ES-I3 (cell line): ENCODE results near the gene RRP12.
"Not testable (repeated sequence)": the region's sequence is repeated elsewhere in the genome, so short reads cannot be mapped to it uniquely, and the experiment has no call there.

Experiments
- H3K36me3 ChIP-seq: 2 replicates; pipeline ENCODE4 v1.6.1; 2013; ENCODE audit warnings: mild to moderate bottlenecking, low read length, control low read depth, moderate library complexity; ENCODE audit not compliant: insufficient read depth
- H3K4me1 ChIP-seq: 2 replicates; pipeline ENCODE4 v1.6.1; 2013; ENCODE audit warnings: mild to moderate bottlenecking, control low read depth, low read length; ENCODE audit not compliant: insufficient read depth
- H3K9ac ChIP-seq: 2 replicates; pipeline ENCODE4 v1.6.1; 2013; ENCODE audit warnings: low read depth, mild to moderate bottlenecking, low read length, moderate library complexity
- H3K9me3 ChIP-seq: 2 replicates; pipeline ENCODE4 v1.6.1; 2013; ENCODE audit warnings: mild to moderate bottlenecking, low read length, moderate library complexity; ENCODE audit not compliant: control insufficient read depth, insufficient read depth

Gene RRP12

DNA sequence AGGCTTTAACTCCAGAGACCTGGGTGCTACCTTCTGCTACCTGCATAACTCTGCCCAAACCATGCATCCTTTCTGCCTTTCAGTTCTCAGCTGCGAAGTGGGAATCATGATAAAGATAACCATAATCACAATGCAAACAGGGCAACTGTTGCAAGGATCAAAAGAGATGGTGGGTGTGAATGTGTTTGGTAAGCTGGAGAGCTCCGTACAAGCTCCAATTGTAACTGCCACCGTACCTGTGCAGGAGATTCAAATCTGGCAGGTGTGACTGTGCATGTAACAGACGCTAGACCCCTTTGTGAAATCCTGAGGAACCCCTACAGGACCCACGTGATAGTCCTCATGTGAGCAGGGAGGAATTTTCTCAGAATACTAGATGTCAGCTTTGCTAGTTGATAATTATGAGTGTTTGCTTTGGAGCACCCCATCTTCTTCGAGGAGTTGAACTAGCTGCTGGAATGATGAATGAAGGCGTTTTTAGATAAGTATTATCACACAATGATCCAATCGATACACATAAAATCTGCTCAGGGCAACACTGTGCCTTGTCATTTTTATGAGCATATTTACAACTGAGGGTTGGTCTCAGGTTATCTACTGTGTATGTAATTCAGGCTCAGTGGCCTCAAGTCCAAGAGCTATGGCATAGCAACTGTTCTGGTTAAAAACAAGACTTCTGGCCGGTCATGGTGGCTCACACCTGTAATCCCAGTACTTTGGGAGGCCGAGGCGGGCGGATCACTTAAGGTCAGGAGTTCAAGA is 51.2 kb downstream of the RRP12 start:
- H3K9me3 ChIP-seq, result no peaks in the 10 kb centered on the region
- H3K9ac ChIP-seq, result no peak overlapping the region
- 0 out of 2 replicates have a peak, but pooled peaks cover 4% of the 10 kb centered on the region for H3K36me3 ChIP-seq
- no peaks in the 10 kb centered on the region for H3K4me1 ChIP-seq

DNA sequence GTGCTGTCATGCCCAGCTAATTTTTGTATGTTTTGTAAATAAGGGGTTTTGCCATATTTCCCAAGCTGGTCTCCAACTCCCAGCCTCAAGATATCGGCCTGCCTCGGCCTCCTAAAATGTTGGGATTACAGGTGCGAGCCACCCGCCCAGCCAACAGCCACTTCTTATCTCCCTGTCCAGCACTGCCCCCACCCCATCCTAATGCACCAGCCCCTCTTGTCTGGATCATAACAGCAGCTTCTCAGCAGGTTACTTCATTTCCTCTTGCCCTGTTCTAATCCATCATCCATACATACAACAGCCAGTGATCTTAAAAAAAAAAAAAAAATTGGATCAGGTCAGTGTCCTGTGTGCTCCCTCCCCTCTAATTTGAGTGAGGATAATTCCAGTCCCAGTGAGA is 53.8 kb downstream of the RRP12 start:
- H3K9me3 ChIP-seq, result no peaks in the 10 kb centered on the region
- no peak overlapping the region for H3K9ac ChIP-seq
- H3K36me3 ChIP-seq, result 0 out of 2 replicates have a peak, but pooled peaks cover 4% of the 10 kb centered on the region
- H3K4me1 ChIP-seq, result no peaks in the 10 kb centered on the region

DNA sequence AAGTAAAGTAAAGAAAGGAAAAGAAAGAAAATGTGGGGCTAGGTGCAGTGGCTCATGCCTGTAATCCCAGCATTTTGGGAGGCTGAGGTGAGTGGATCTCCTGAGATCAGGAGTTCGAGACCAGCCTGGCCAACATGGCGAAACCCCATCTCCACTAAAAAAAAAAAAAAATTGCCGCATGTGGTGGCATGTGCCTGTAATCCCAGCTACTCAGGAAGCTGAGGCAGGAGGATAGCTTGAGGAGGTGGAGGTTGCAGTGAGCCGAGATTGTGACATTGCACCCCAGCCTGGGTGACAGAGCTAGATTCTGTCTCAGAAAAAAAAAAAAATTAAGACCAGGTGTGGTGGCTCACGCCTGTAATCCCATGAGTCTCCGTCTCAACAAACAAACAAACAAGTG is 57.5 kb downstream of the RRP12 start:
- H3K9me3 ChIP-seq, H3K4me1 ChIP-seq, H3K9ac ChIP-seq, H3K36me3 ChIP-seq: not testable (repeated sequence)

DNA sequence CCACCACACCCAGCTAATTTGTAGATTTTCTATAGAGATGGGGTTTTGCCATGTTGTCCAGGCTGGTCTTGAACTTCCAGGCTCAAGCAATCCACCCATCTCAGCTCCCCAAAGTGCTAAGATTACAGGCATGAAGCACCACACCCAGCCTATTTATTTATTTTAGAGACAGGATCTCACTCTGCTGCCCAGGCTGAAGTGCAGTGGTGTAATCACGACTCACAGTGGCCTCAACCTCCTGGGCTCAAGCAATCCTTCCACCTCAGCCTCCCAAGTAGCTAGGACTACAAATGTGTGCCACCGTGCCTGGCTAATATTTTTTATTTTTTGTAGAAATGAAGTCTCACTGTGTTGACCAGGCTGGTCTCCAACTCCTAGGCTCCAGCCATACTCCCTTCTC is 59.7 kb downstream of the RRP12 start:
- no peak overlapping the region for H3K9ac ChIP-seq

DNA sequence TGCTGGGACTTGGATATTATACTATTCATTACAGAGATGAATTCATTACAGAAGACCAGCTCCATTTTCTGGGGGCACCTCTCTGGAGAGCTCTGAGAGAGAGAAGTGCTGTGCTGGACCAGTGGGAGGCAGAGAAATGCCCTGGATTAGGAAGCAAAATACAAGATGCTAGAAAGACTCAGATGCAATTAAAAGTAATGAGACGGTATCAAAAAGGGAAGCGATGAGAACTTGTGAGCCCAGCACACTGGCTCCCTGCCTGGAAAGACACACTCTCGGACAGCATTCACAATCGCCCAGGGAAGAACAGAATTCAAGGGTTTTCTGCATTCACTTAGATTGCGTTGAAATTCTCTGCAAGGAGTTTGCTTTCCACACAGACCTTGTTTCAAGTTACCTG is 63.1 kb downstream of the RRP12 start:
- Histone ChIP-seq H3K4me1 (peaks cover 22% of the 10 kb centered on the region), H3K9me3 (no peaks in the 10 kb centered on the region), H3K36me3 (no peaks in the 10 kb centered on the region), H3K9ac (no peak overlapping the region)

More for the DNA sequence above, 59.7 kb downstream of the RRP12 start:
- peaks cover 20% of the 10 kb centered on the region for H3K4me1 ChIP-seq
- no peaks in the 10 kb centered on the region for H3K9me3 ChIP-seq
- no peaks in the 10 kb centered on the region for H3K36me3 ChIP-seq

DNA sequence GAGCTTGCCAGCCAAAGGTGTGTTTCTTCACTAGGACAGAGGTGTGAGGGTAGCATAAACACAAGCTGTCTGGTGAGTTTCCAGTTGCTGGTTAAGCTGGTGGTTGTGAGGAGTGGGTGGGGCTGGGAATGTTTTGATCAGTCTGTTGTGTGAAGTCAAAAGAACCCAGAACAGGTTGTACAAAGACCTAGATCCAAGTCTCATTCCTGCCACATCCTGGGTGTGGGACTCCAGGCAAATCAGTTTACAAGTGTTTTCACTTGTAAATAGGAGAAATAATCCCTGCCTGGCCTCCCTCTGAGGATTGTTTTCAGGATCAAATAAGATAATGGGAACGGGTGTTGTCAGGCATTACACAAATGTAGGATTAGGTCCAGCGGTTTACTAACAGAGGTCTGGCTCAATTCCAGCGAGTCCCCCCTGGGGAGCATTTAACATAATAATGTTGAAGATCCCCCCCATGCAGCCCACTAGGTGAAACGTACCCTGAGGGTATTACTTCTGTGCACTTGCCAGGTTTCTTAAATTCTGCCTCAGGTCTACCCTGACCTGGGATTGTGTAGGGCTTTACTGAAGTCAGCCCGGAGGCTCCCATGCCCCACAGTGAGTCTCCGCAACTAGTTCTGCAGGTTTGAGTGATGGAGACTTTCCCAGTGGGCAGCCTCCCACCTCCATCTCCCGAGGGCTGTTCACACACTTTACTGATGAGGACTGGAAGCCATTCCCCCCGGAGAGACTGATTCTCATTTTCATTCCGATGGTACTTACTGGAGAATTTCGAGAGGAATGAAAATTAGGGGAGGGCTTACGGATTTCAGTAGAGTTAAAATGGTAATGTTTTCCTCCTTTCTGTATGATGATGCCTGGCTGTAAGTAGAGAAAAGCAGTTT is 64.0 kb downstream of the RRP12 start:
- Histone ChIP-seq H3K9me3 (no peaks in the 10 kb centered on the region), H3K4me1 (peaks cover 22% of the 10 kb centered on the region), H3K9ac (peak overlapping the region; percentile 13; the same call in 1 of the 2 replicates), H3K36me3 (no peaks in the 10 kb centered on the region)

DNA sequence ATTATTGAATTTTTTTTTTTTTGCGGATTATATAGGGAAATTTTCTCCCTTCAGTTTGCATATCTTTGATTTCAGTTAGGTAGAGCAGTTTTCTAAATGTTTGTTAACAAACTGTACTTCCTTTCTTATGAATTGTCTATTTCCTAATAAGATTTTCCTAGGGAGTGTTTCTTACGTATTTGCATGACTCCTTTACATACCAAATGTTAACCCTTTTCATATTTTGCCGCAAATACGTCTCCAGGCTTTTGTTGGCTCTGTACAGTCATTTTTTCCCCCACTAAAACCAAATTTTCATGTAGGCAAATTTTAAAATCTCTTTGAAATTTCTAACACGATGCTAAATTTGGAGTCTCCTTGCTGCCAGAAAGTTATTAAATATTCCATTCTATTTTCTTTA is 64.7 kb downstream of the RRP12 start:
- peaks cover 15% of the 10 kb centered on the region for H3K4me1 ChIP-seq
- H3K9ac ChIP-seq, result 0 out of 2 replicates have a peak overlapping the region, but pooled peaks have one; percentile 13
- no peaks in the 10 kb centered on the region for H3K9me3 ChIP-seq
- no peaks in the 10 kb centered on the region for H3K36me3 ChIP-seq

DNA sequence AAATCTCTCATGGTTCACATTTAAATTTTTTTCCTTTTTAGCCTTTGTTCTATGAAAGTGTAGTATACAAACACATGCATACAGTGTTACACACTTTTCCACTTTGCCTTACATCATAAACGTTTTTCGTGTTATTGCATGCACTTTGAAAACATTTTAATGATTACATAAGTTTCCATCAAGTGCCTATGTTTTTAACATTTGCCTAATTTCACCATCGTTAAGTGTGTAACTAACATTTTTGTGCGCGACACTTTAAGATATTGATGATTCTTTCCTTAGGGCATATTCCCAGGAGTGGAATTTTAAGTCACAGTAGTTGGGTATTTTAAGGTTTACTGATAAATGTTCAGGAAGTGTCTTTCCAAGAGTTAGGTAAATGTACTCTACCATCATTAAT is 65.1 kb downstream of the RRP12 start:
- Histone ChIP-seq H3K36me3 (no peaks in the 10 kb centered on the region), H3K4me1 (peaks cover 15% of the 10 kb centered on the region), H3K9me3 (no peaks in the 10 kb centered on the region), H3K9ac (no peak overlapping the region)

DNA sequence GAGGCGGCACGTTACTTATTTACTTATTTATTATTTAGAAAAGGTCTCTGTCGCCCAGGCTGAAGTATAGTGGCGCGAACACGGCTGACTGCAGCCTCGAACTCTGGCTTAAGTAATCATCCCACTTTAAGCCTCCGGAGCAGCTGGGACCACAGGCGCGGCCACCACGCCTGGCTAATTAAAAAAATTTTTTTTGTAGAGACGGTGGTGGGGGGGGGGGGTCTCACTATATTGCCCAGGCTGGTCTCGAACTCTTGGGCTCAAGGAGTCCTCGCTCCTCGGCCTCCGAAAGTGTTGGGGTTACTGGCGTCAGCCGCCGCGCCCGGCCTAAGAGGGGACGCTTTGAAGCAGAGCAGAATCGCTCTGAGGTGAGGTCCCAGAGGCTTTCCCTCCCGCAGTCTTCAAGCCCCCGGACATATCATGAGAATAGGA is 65.9 kb downstream of the RRP12 start:
- H3K36me3 ChIP-seq, result 0 out of 2 replicates have a peak, but pooled peaks cover under 1% of the 10 kb centered on the region
- peaks cover 15% of the 10 kb centered on the region for H3K4me1 ChIP-seq
- H3K9me3 ChIP-seq, result no peaks in the 10 kb centered on the region
- H3K9ac ChIP-seq, result peak overlapping the region; percentile 96; the same call in 1 of the 2 replicates

DNA sequence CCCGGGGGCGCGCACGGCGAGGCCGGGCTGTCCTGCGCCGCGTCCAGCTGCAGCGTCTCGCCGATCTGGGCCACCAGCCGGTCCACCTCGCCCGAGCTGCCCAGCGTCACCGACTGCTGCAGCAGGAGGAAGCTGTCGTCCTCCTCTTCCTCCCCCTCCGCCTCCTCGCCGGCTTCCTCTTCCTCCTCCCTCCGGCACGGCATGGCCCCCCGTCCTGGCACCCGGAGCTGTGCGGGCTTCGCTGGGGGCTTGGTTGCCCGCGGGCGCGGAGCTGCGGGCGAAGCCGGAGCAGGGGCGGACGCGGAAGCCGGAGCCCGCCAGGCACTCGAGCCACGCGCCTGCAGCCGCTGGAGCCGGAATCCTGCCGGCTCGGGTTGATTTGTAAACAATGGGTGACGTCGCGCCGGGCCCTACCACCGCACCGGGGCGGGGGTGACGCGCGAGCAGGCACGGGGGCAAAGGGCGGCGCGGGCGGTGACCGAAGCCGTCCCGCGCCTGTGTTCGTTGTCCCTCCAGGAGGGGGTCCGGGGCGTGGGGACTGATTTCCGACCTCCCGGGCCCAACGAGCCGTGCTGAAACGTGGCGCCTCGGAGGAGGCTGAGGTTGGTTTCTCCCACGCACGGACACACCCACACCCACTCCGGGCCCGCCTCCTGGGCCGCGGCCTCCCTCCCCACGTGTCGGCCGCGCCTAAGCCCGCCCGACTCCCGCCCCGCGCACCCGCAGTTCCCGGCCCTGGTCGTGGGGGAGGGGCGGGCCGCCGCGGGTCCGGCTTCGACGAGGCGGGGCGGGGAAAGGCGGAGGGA is 66.6 kb downstream of the RRP12 start, which contains the start of gene FRAT2:
Gene FRAT2 (minus strand): TSS at position 360 of the 806 bp plus-strand sequence. CDS start 157 bp downstream, at position 203.
- peaks cover 15% of the 10 kb centered on the region for H3K4me1 ChIP-seq
- H3K9ac ChIP-seq, result peak within 1 kb of the TSS; percentile 96
- 0 out of 2 replicates have a peak, but pooled peaks cover 2% of the 10 kb centered on the region for H3K36me3 ChIP-seq
- no peaks in the 10 kb centered on the region for H3K9me3 ChIP-seq

DNA sequence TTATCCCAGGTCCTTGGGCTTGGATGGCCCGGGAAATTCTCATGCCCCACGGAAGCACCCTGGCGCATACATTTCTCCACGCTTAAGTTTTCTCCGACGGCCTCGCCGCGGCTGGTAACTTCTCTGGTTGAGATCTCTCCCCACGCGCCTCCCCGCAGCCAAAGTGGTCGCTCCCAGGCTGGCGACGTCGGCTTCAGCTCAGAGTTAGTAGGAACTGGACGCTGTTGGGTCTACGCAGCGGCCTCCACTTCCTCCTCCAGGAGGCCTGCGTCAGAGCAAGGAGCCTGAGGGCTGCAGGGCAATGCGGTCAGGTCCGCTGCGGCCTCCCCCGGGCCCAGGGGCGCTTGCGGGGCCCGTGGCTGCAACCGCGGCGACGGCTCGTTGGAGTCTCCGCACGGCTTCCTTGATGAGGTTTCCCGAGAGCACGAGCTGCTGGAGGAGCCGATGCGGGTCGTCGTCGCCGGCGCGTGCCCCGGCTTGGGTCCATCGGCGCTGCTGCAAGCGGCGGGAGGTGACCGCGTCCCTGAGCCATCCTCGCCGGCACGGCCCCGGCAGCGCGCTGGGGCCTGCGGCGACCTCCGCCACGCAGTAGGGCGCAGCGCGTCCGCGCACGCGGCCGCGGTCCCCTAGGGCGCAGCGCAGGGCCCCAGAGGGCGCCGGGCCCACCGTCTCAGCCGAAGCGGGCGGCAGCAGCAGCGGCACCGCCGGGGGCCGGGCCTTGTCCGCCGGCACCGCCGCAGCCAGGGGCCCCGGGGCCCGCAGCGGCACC is 67.4 kb downstream of the RRP12 start:
- 0 out of 2 replicates have a peak, but pooled peaks cover 2% of the 10 kb centered on the region for H3K36me3 ChIP-seq
- peaks cover 15% of the 10 kb centered on the region for H3K4me1 ChIP-seq
- H3K9ac ChIP-seq, result peak overlapping the region; percentile 96
- no peaks in the 10 kb centered on the region for H3K9me3 ChIP-seq

DNA sequence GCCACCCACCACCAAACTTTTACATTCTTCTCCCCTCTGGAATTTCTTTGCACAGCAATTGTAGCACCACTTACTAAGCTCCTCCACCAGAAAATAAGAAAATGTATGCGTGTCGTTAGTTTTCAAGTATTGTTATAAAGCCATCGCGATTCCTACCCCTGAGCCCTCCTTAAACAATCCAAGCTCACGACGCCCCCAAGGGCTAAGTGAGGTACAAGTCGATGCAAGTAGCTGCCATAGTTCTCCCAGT is 67.9 kb downstream of the RRP12 start:
- H3K4me1 ChIP-seq, result peaks cover 12% of the 10 kb centered on the region
- H3K9ac ChIP-seq, result peak overlapping the region; percentile 96
- H3K36me3 ChIP-seq, result 0 out of 2 replicates have a peak, but pooled peaks cover 2% of the 10 kb centered on the region
- no peaks in the 10 kb centered on the region for H3K9me3 ChIP-seq

DNA sequence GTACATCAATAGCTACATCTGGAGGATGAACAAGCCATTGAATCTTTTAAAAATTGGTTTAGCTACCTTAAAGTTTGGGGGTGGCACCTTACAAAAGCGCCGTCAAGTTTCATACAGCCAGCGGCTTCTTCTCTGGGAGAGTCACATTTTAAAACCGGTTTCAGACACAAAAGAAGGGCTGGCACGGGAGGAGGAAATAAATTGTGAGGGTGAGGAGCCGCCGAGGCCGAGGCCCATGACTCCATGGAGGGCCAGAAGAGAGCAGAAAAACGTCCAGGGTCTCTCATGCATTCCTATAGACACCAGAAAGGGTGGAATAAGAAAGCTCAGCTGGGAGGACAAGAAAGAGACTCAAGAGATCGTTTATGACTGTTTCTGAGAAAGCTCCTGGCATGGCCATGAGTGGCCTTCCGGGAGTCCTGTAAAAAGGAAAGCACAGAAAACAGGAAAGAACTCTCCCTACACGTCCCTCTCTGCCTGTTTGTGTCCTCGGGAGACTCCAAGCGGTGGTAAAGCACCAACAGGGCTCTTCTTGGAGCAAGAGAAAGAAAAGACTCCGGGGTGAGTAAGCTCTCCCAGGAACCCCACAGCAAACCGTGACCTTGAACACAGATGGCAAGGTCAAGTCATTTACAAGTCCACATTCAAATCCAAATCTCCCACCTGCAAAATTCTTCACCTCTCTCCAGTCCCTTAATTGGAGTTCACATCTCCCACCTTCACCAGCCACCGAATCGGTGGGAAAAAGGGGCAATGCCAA is 68.4 kb downstream of the RRP12 start:
- Histone ChIP-seq H3K36me3 (0 out of 2 replicates have a peak, but pooled peaks cover 2% of the 10 kb centered on the region), H3K9ac (peak overlapping the region; percentile 96), H3K4me1 (peaks cover 9% of the 10 kb centered on the region)

More for the DNA sequence above, 68.4 kb downstream of the RRP12 start:
- no peaks in the 10 kb centered on the region for H3K9me3 ChIP-seq
